Measurements from ENCODE around the gene ASCL4.
"Not testable (repeated sequence)": the region's sequence is repeated elsewhere in the genome, so short reads cannot be mapped to it uniquely, and the experiment has no call there.

Gene ASCL4, protein sequence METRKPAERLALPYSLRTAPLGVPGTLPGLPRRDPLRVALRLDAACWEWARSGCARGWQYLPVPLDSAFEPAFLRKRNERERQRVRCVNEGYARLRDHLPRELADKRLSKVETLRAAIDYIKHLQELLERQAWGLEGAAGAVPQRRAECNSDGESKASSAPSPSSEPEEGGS

DNA sequence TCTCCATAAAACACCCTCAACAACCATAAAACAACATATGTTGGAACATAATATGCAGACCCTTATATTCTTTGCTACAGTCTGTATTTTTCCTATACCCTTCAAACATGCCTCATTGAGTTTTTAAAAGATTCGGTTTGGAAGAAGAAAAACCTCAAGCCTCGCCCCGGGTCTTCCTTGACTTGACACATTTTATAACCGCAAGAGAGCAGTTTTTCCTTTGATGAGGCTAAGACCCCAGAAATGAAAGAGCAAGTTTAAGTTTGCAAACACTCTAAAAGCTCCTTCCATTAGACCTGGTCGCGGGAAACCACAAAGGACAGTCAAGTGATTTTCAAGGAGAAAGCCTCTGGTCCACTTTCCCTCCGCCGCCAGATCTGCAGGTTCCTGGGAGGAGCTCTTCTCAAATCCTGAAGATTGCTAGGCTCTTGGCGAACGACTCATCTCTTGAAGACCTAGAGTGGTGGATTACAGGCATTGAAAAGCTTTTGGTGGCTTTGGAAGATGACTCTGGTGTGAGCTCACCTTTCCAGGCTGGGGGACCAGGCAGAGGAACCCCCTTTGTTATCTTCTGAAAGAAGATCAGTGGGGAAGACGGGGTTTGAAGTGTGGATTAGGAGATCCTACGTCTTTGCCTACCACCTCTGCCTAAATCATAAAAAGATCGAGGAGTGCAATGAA is at the start of gene ASCL4:
ASCL4 (plus strand) TSS at position 356 of the 681 bp plus-strand sequence. CDS start 515 bp downstream, outside the sequence.
- DNase-seq = no peak

- not testable (repeated sequence) for DNase-seq
These were observed 47.2 kb upstream of the ASCL4 start for GRCh38 chr12:107727327-107727726.

GRCh38 chr12:107727742-107728141 is 46.8 kb upstream of the ASCL4 start:
- not testable (repeated sequence) for DNase-seq

GRCh38 chr12:107730618-107731341 is 43.7 kb upstream of the ASCL4 start:
- no peak for DNase-seq

DNA sequence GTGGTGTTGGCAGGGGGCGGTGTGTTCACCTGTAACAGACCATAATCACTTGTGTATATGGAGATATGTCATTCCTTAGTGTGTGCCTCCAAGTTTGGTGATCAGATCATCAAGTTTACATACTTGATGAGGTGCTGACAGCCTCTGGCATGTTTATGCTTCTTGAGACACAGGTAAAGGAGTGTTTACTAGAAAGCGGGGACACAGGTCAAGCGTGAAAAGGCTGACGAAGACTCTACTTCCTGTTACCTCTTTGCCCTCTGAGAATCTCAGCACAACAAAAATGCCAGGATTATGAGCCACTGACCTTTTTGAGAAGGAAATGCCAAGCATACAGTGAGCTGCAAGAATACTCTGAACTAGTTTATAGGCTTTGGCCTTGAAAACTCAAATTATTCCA is 43.1 kb upstream of the ASCL4 start:
- no peak for DNase-seq

DNA sequence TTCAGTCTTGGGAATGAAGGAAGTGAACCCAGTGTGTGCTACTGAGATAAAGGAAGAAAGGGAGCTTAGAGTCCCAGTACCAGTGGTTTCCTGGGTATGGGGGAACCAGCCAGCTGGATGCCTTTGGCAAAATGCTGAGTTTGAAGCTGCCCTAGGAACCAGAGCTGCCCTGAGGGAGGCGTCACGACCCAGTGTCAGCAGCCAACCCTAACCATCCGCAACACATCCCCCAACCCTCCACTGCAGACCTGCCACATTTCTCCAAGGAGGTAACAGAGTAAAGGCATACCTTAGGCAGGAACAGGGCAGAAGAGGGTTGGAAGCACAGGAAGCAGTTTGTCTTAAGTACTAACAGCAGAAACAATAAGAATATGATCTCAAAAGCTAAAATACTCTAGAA is 42.1 kb upstream of the ASCL4 start:
- DNase-seq = no peak

DNA sequence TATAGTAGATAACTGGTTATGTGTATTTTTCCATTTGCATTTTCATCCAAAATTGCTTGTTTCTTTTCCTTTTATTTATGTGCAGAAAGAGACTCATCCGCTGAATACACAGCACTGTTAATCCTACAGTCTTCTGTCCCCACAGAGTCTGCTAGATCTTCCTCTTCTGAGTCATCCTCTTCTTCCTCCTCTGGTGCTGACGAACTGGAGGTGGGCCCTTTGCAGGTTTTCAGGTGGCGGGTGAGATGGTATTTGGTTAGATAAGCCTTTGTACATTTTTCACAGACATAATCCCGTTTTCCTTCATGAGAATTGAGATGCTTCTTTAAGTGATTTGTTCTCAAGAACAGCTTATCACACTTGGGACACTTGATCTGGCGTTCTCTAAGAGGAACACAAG is 40.4 kb upstream of the ASCL4 start:
- no peak for DNase-seq

GRCh38 chr12:107735763-107736162 is 38.7 kb upstream of the ASCL4 start:
- DNase-seq = no peak

DNA sequence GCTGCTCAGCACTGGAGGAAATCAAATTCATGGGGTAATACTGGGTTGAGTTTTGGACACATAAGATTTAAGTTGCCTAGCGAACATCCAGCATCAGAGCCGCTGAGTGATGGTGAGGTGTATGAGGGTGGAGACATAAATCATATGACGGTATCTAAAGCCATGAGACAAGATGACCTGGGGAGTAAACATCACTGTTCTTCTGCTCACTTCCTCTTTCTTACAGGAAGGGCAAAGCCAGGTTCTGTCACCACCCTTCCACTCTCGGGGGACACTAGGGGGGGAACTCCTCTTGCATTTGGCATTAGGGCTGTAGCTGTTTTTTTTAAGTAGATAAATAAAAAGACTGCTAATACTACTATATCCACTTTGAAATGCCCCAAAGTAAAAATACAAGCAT is 37.6 kb upstream of the ASCL4 start:
- DNase-seq = no peak

GRCh38 chr12:107748472-107748871 is 26.0 kb upstream of the ASCL4 start:
- DNase-seq = no peak

DNA sequence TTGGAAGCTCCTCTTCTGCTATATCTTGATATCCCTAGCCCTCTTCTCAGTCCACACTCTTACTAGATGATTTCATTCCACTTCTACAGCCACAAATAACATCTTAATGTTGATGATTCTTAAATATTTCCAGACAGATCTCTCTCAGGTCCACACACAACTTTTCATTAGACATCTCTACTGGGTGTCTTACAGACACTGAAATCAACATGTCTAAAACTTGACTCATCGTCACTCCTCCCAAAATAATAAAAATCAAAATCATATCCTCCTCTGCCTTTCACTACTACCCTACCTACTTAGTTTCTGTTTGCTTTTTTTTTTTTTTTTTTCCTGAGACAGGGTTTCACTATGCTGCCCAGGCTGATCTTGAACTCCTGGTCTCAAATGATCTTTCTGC is 25.4 kb upstream of the ASCL4 start:
- DNase-seq = no peak

DNA sequence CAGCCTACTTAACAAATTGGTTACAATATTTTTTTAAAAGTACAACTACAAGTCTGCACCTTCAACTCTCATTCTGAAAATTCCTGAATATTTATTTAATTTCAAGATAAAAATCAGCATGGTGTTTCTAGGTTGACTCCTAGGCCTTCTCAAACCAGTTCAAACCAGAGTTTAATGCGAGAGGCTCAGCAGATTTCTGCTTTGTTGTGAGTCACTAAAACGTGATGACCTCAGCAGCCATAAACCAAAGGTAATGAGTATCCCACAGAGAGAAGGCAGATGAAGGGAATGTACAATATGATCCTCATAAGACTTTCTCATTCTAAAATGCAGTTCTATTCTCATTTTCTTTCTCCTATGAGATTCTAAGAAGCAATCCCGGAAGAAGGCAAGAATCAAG is 15.1 kb upstream of the ASCL4 start:
- peak; percentile 11 to 38 for DNase-seq

DNA sequence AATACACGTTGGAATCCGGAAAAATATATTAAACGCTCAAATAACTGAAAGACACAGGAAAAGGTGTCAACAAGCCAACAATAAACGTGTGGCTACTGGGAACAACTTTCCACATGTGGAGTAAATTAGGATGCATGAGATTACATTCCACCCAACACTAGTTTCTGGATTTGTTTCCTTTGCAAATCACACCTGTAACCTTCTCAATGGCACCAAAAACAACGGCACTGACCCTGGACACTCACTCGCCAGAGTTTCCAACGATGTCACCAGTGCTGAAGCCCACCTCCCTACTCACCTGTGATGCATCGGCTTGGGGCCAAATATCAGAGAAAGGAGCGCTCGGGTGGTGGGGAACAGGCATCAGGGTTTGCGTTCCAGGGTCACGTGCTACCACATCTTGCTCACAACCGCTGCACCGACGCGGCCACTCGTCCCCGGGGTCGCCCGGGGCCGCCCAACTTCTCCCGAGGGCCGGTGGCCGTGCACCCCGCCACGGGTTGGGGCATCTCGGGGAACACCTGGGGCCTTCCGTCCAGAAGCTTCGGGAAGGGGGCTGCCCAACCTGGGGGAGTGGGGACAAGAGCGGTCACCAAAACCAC is 14.2 kb upstream of the ASCL4 start:
- peak; percentile 44 to 48 for DNase-seq

GRCh38 chr12:107760809-107761501 is 13.5 kb upstream of the ASCL4 start, which contains the start of gene PRDM4:
Gene PRDM4 (minus strand): TSS chr12:107761137. CDS start chr12:107760515, 622 bp downstream.
- DNase-seq = peak; percentile 89 to 90

DNA sequence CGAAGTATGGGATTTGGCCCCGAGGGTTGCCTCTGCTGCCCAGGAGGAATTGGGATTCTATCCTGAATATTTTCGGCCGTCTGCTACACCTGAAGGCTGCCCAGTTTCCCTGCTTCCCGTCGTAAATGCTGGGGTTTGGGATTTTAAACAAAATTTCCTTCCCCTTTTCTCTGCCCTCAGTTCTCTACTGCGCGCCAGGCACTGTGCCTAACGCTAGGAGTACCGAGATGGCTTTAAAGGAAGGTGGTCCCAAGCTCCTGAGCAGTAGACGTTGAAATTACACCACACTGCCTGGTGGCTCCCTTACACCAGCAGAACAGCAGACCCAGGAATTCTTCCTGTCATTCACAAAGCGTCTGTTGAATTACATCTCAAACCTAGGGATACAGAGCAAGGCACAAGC is 13.0 kb upstream of the ASCL4 start:
- DNase-seq = peak in 1 of 2 donors; percentile 19

GRCh38 chr12:107762874-107763273 is 11.6 kb upstream of the ASCL4 start:
- DNase-seq = no peak

GRCh38 chr12:107764626-107765025 is 9.9 kb upstream of the ASCL4 start:
- DNase-seq = no peak

- no peak for DNase-seq
These were observed 9.2 kb upstream of the ASCL4 start for GRCh38 chr12:107765316-107765715.

- DNase-seq = no peak
These were observed 7.0 kb upstream of the ASCL4 start for GRCh38 chr12:107767466-107767865.

DNA sequence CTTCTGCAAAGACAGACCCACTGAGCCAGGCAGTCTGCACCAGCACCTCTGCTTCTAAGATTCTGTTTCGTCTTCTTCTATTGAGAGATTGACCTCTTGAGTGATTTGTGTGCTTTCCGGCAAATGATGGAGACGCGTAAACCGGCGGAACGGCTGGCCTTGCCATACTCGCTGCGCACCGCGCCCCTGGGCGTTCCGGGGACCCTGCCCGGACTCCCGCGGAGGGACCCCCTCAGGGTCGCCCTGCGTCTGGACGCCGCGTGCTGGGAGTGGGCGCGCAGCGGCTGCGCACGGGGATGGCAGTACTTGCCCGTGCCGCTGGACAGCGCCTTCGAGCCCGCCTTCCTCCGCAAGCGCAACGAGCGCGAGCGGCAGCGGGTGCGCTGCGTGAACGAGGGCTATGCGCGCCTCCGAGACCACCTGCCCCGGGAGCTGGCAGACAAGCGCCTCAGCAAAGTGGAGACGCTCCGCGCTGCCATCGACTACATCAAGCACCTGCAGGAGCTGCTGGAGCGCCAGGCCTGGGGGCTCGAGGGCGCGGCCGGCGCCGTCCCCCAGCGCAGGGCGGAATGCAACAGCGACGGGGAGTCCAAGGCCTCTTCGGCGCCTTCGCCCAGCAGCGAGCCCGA is 703 bp downstream of the ASCL4 start:
- peak in 1 of 2 donors; percentile 9 for DNase-seq

DNA sequence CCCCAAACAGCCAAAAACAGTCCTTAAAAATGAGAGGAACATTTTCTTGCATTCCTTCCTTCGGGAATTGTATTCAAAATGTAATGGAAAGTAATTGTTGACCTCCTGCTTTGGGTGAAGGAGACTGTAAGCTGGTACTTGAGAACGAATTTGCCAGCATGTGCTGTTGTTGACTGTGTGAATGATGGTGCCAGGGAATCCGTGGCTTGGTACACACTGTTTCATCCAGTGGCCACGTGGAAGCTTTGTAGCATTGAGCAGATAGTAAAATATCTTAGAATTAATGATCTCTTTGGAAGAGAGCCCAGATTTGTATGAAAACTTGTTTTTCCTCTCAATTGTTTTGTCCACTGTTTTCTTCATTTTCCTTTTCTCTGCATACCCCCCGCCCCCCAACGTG is 1.7 kb downstream of the ASCL4 start:
- no peak for DNase-seq

GRCh38 chr12:107778383-107779025 is 4.0 kb downstream of the ASCL4 start:
- no peak for DNase-seq
